Lower leg skin (tissue), 4 donors: Measurements from ENCODE around the gene CPNE8. TPM values are rescaled to one million over a fixed set of nuclear protein-coding genes. Genes with fewer than 3 reads are reported as not detected.

Experiments
- DNase-seq, 2 donors: peaks; one replicate each; pipeline ENCODE4 v3.0.0-alpha.2; 2019; ENCODE audit warnings: low spot score in 2 of 2
- H3K4me3 ChIP-seq: fragments of 200-600 bp; sonication (generic); 2 replicates; pipeline ENCODE4 v1.5.1; 2017; ENCODE audit warnings: mild to moderate bottlenecking, low read depth; ENCODE audit not compliant: poor library complexity, severe bottlenecking
- POLR2A ChIP-seq, 2 donors: fragments of 450-650 bp; IDR thresholded peaks; one replicate each; pipeline ENCODE4 v1.6.1; 2016 to 2017; ENCODE audit warnings: antibody characterized with exemption in 2 of 2, mild to moderate bottlenecking in 1 of 2, moderate library complexity in 1 of 2
- WGBS, 2 donors: methylation state at CpG; one replicate each; pipeline ENCODE4 v1.1.5; 2018; 5-methylcytosine and 5-hydroxymethylcytosine counted together
- intact Hi-C: fragments of 100-400 bp; cut with DNase I; formaldehyde crosslinking; loops from one replicate; pipeline ENCODE4 v1.15.0; 2023; ENCODE audit warnings: low total_unique reads
- total RNA-seq, 4 donors: library from RNA; depleted of rRNA; stranded (reverse); fragments of >200 nt; gene quantifications; one replicate each; pipeline ENCODE4 v1.1.0, GENCODE V29; 2016
- TF ChIP-seq, protein P1 (sequence below), 3 donors: fragments of 450-650 bp; IDR thresholded peaks; one replicate each; pipeline ENCODE4 v1.5.1; 2016; ENCODE audit warnings: antibody characterized with exemption in 3 of 3, mild to moderate bottlenecking in 3 of 3, moderate library complexity in 2 of 3

Gene CPNE8
- total RNA-seq, 4 donors from 2014 or later, result 8.0 to 20.2 (median 9.1) TPM

DNA sequence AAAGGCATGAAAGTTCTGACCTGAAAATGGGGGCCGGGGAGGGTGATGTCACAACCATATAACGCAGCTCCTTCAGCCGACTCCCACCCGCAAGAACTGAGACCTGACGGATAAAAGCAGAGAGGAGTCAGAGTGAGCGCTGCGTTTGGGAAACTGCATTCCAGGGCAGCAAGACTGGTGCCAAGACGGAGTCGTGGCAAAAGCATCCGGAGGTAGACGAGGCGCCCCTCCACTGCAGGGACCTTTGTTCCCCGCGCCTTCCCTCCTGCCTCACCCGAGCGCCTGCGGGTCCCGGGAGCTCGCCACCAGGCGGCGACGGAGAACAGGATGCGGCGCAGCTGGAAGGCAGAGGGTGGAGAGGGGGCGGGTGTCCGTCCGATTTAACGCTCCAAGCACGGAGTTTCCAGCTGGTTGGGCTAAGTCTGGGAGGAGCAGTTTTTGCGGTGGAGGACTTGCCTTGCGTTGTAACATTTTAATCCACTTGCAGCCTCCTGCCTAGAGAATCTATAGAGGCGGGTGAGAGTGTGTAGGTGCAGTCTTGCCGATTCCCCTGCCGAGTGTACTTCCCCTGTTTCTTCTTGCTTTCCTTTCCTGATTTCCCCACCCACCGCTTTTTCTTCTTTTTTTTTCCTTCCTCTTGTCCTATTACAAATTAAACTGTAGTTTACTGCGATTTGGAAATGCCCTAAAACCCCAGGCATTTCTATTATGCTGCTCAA lies 1.2 kb upstream of the CPNE8 start:
- TF ChIP-seq POLR2A (IDR thresholded peaks at IDR 0.05), result no peak
- TF ChIP-seq, protein P1, sequence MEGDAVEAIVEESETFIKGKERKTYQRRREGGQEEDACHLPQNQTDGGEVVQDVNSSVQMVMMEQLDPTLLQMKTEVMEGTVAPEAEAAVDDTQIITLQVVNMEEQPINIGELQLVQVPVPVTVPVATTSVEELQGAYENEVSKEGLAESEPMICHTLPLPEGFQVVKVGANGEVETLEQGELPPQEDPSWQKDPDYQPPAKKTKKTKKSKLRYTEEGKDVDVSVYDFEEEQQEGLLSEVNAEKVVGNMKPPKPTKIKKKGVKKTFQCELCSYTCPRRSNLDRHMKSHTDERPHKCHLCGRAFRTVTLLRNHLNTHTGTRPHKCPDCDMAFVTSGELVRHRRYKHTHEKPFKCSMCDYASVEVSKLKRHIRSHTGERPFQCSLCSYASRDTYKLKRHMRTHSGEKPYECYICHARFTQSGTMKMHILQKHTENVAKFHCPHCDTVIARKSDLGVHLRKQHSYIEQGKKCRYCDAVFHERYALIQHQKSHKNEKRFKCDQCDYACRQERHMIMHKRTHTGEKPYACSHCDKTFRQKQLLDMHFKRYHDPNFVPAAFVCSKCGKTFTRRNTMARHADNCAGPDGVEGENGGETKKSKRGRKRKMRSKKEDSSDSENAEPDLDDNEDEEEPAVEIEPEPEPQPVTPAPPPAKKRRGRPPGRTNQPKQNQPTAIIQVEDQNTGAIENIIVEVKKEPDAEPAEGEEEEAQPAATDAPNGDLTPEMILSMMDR (IDR thresholded peaks at IDR 0.05), result peak in 1 of 3 donors; percentile 78
- WGBS, 2 donors, result 0 to 1% methylated on average over 36 of the region's 36 CpGs
- intact Hi-C loops, result no loop called here
- DNase-seq, result peak; percentile 82 to 97
- peak overlapping the region; percentile 59 for H3K4me3 ChIP-seq

DNA sequence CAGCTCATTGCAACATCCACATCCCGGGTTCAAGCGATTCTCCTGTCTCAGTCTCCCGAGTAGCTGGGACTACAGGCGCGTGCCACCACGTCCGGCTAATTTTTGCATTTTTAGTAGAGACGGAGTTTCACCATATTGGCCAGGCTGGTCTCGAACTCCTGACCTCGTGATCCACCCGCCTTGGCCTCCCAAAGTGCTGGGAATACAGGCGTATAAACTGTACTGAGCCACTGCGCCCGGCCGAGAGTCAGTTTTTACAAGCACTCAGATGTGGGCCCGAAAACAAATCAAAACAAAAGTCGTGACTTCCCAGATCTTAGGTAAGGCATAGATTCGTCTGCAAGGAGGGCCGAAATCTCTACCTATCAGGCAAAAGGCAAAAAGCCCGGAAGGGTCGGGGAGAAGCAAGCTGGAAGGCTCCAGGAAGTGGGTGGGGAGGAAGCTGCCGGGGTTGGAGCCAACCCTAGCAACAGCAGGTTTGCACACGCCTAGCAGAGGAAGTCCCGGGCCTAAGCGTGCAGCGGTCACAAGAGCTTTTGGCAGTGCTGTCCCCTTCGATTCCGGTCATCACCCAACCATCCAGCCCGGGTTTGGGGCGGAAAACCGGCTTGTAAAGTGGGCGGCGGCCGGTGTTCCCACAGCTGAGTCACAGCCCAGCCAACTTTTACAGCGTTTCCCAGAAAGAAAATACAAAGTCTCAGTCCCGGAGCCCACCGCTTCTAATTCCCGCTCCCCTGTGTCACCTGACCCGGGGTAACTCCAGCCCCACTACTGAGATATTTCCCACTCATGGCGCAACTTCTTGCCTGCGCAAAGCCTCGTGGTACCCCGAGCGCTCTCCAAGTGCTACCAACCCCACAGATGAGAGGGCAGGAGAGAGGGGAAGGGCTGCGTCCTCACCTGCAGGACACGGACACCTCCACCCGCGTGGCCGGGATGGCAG lies 583 bp downstream of the CPNE8 start:
- 12 to 18% methylated on average over 45 to 49 of the region's 49 CpGs for WGBS, 2 donors
- intact Hi-C loops, result loop anchor here (5.0 kb wide), 1 partner anchor 763 kb away; no protein-coding TSS in a partner anchor
- peak; percentile 90 to 98 for DNase-seq

DNA sequence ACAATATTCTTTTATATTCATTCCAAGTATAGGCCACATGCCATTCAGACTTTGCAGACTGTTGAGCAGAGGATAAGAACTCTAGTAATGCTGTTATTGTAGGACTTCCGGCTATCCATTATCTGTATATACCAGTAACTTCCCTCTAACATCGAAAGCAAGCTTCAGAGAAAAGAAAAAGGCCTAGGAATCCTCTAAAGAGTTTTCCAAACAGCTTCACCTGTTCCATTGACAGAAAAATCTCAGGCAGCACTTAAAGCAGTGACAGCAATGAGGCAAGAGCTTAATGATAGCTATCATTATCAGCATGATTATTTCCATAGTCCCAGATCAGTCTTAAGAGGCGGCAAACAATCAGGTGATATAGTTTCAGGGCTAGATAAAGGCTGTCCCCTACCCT lies 1.8 kb downstream of the CPNE8 start:
- intact Hi-C loops, result loop anchor here (5.0 kb wide), 1 partner anchor 761 kb away; no protein-coding TSS in a partner anchor
- DNase-seq, result no peak
- 46 to 53% methylated on average over 3 of the region's 3 CpGs for WGBS, 2 donors
- TF ChIP-seq POLR2A (IDR thresholded peaks at IDR 0.05), result no peak
- TF ChIP-seq, protein P1 (IDR thresholded peaks at IDR 0.05), result no peak
- no peak overlapping the region for H3K4me3 ChIP-seq

More for the DNA sequence above, 583 bp downstream of the CPNE8 start:
- no peak for TF ChIP-seq POLR2A (IDR thresholded peaks at IDR 0.05)
- TF ChIP-seq, protein P1 (IDR thresholded peaks at IDR 0.05), result no peak
- peak overlapping the region; percentile 59 for H3K4me3 ChIP-seq

DNA sequence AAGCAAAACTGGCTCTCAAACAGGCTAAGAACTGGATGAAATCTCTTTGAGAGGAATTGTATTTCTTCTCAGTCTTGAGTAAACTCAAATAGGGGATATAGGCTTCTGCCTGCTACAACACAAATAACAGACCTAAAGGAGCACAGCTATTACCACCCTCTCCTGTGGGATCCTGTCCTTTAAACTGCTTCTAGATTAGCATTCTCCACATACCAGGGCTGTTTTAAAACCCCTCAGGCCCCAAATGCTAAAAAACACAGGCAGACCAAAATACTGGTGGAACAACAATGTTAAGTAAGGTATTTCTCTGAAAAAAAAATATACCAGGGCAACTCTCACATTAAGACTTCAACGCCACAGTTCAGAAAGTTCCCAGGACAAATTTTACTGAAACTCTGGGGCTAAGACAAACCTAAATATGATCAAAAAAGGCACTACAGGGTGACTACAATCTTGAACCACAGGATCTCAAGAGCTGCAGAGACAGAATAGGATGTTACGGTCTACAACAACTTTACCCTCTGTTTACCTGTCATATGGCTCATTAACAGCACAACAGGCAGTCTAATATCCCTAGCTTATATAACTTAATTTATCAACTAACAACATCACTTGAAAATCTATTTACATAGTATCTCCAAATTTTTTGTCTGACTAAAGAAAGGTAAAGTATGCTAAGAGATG lies 7.2 kb downstream of the CPNE8 start:
- no peak for DNase-seq
- no peak overlapping the region for H3K4me3 ChIP-seq
- intact Hi-C loops, result no loop called here
- WGBS, 2 donors, result 66 to 81% methylated on average over 2 of the region's 2 CpGs
- TF ChIP-seq, protein P1 (IDR thresholded peaks at IDR 0.05), result no peak
- TF ChIP-seq POLR2A (IDR thresholded peaks at IDR 0.05), result no peak

DNA sequence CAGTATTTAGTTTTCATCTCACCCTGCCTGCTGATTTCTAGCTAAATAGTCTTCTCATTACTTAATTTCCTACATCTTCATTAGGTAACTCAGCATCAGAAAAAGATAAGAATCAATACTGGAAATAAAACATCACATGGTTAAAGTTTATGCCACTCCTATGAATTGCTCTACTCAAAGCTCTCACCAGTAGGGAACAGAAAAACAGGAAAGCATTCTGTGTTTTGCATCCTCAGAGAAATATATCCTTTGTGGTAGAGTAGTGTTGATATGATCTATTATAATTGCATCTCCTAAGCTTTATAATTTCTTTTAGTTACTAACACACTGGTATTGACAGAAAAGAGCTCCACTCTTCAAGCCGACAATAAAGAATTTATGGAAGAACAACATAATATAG lies 9.9 kb downstream of the CPNE8 start:
- H3K4me3 ChIP-seq, result no peak overlapping the region
- intact Hi-C loops, result no loop called here

More for the DNA sequence above, 9.9 kb downstream of the CPNE8 start:
- WGBS, 2 donors, result 71 to 86% methylated on average over 1 of the region's 1 CpG
- TF ChIP-seq, protein P1 (IDR thresholded peaks at IDR 0.05), result no peak
- no peak for TF ChIP-seq POLR2A (IDR thresholded peaks at IDR 0.05)
- DNase-seq, result no peak
